AG09309 (cell line): ENCODE results near the gene NAV2.

Source experiments
- DNase-seq: peaks from one replicate; pipeline ENCODE4 v3.0.0-alpha.2; 2010; ENCODE audit warnings: low read depth
- H3K4me3 ChIP-seq: 2 replicates; pipeline ENCODE4 v1.5.1; 2011; ENCODE audit warnings: mild to moderate bottlenecking, low read depth, low read length, moderate library complexity; ENCODE audit not compliant: control insufficient read depth
- CTCF ChIP-seq: IDR thresholded peaks from 2 replicates; pipeline ENCODE4 v1.5.1; 2011; ENCODE audit warnings: mild to moderate bottlenecking, low read depth, low read length, inconsistent platforms; ENCODE audit not compliant: insufficient read depth, control insufficient read depth; ENCODE audit errors: missing control alignments

The NAV2 gene

GRCh38 chr11:19795082-19795481 lies 82.4 kb downstream of the NAV2 start:
- no peak for TF ChIP-seq CTCF
- H3K4me3 ChIP-seq: no peak overlapping the region
- DNase-seq: no peak

GRCh38 chr11:19800162-19800561 lies 87.5 kb downstream of the NAV2 start:
- no peak overlapping the region for H3K4me3 ChIP-seq
- no peak for DNase-seq
- peak; percentile 41 for TF ChIP-seq CTCF

GRCh38 chr11:19800714-19801519 lies 88.3 kb downstream of the NAV2 start:
- TF ChIP-seq CTCF: peak; percentile 15
- H3K4me3 ChIP-seq: no peak overlapping the region
- DNase-seq: no peak

GRCh38 chr11:19802773-19803293 lies 90.2 kb downstream of the NAV2 start:
- DNase-seq: no peak
- no peak for TF ChIP-seq CTCF

GRCh38 chr11:19803506-19803998 lies 90.9 kb downstream of the NAV2 start:
- no peak for DNase-seq
- no peak overlapping the region for H3K4me3 ChIP-seq
- no peak for TF ChIP-seq CTCF

More at GRCh38 chr11:19802773-19803293, 90.2 kb downstream of the NAV2 start:
- no peak overlapping the region for H3K4me3 ChIP-seq

GRCh38 chr11:19805376-19805775 lies 92.7 kb downstream of the NAV2 start:
- H3K4me3 ChIP-seq: no peak overlapping the region
- no peak for TF ChIP-seq CTCF
- no peak for DNase-seq
